ENCODE measurements around the gene ANKK1.

Gene ANKK1

GRCh38 chr11:113408887-113409286 is 21.3 kb downstream of the ANKK1 start:
- TF ChIP-seq CTCF (IDR thresholded peaks at IDR 0.05; ENCODE audit: borderline replicate concordance, control extremely low read depth, extremely low read depth, insufficient read depth, missing control alignments), result no peak
- in situ Hi-C loops (cut with MboI; ENCODE audit: low sequenced_read_pairs, unreplicated experiment), result no loop called here
- no peak for DNase-seq (ENCODE audit: low spot score)

- in situ Hi-C loops (cut with MboI; ENCODE audit: low sequenced_read_pairs, unreplicated experiment), result no loop called here
- no peak for DNase-seq (ENCODE audit: low spot score)
- no peak for TF ChIP-seq CTCF (IDR thresholded peaks at IDR 0.05; ENCODE audit: borderline replicate concordance, control extremely low read depth, extremely low read depth, insufficient read depth, missing control alignments)
These were observed 21.9 kb downstream of the ANKK1 start for GRCh38 chr11:113409526-113409925.

- in situ Hi-C loops (cut with MboI; ENCODE audit: low sequenced_read_pairs, unreplicated experiment), result no loop called here
- no peak for DNase-seq (ENCODE audit: low spot score)
- TF ChIP-seq CTCF (IDR thresholded peaks at IDR 0.05; ENCODE audit: borderline replicate concordance, control extremely low read depth, extremely low read depth, insufficient read depth, missing control alignments), result no peak
These were observed 23.0 kb downstream of the ANKK1 start for GRCh38 chr11:113410414-113411135.

- TF ChIP-seq CTCF (IDR thresholded peaks at IDR 0.05; ENCODE audit: borderline replicate concordance, control extremely low read depth, extremely low read depth, insufficient read depth, missing control alignments), result no peak
- in situ Hi-C loops (cut with MboI; ENCODE audit: low sequenced_read_pairs, unreplicated experiment), result no loop called here
- no peak for DNase-seq (ENCODE audit: low spot score)
These were observed 24.0 kb downstream of the ANKK1 start for GRCh38 chr11:113411536-113411935.

- TF ChIP-seq CTCF (IDR thresholded peaks at IDR 0.05; ENCODE audit: borderline replicate concordance, control extremely low read depth, extremely low read depth, insufficient read depth, missing control alignments), result no peak
- in situ Hi-C loops (cut with MboI; ENCODE audit: low sequenced_read_pairs, unreplicated experiment), result no loop called here
These were observed 25.1 kb downstream of the ANKK1 start for GRCh38 chr11:113412675-113413074.

GRCh38 chr11:113415343-113415742 is 27.8 kb downstream of the ANKK1 start:
- in situ Hi-C loops (cut with MboI; ENCODE audit: low sequenced_read_pairs, unreplicated experiment), result no loop called here
- DNase-seq (ENCODE audit: low spot score), result no peak
- no peak for TF ChIP-seq CTCF (IDR thresholded peaks at IDR 0.05; ENCODE audit: borderline replicate concordance, control extremely low read depth, extremely low read depth, insufficient read depth, missing control alignments)

More at GRCh38 chr11:113412675-113413074, 25.1 kb downstream of the ANKK1 start:
- DNase-seq (ENCODE audit: low spot score), result no peak

Data from GM13976 (cell line).